Astrocyte (in vitro differentiated cells and primary cell): ENCODE results near the gene MGMT. TPM values are rescaled to one million over a fixed set of nuclear protein-coding genes. Genes with fewer than 3 reads are reported as not detected.

Source experiments
- DNase-seq: peaks from one replicate; pipeline ENCODE4 v3.0.0-alpha.2; 2010; ENCODE audit warnings: low read depth
- FAIRE-seq: peaks from 2 replicates; lab custom pipeline; 2011; peaks lifted over from hg19 to GRCh38; lab: Jason Lieb, UNC
- H2AFZ ChIP-seq: 2 replicates; pipeline ENCODE4 v1.6.0; 2012; ENCODE audit warnings: low read depth, low read length, inconsistent platforms
- H3K27ac ChIP-seq: 2 replicates; pipeline ENCODE4 v1.5.1; 2011; ENCODE audit warnings: low read depth, low read length, inconsistent platforms
- H3K27me3 ChIP-seq: 2 replicates; pipeline ENCODE4 v1.6.0; 2011; ENCODE audit warnings: low read length, inconsistent platforms; ENCODE audit not compliant: insufficient read depth
- H3K36me3 ChIP-seq: 2 replicates; pipeline ENCODE4 v1.5.1; 2011; ENCODE audit warnings: low read length, inconsistent platforms; ENCODE audit not compliant: insufficient read depth
- H3K4me1 ChIP-seq: 2 replicates; pipeline ENCODE4 v1.5.1; 2011; ENCODE audit warnings: low read length, inconsistent platforms; ENCODE audit not compliant: insufficient read depth
- H3K4me2 ChIP-seq: 2 replicates; pipeline ENCODE4 v1.6.0; 2012; ENCODE audit warnings: low read length, inconsistent platforms
- H3K4me3 ChIP-seq: 2 replicates; pipeline ENCODE4 v1.5.1; 2011; ENCODE audit warnings: low read depth, mild to moderate bottlenecking, low read length, inconsistent platforms; ENCODE audit not compliant: insufficient read depth
- H3K79me2 ChIP-seq: 2 replicates; pipeline ENCODE4 v1.6.0; 2012; ENCODE audit warnings: mild to moderate bottlenecking, low read length, inconsistent platforms; ENCODE audit not compliant: insufficient read depth
- H3K9ac ChIP-seq: 2 replicates; pipeline ENCODE4 v1.6.0; 2012; ENCODE audit warnings: mild to moderate bottlenecking, low read length, inconsistent platforms
- H3K9me3 ChIP-seq: 2 replicates; pipeline ENCODE4 v1.5.1; 2012; ENCODE audit warnings: low read depth, mild to moderate bottlenecking, low read length, inconsistent platforms; ENCODE audit not compliant: insufficient read depth
- H4K20me1 ChIP-seq: 2 replicates; pipeline ENCODE4 v1.6.0; 2012; ENCODE audit warnings: low read length, inconsistent platforms; ENCODE audit not compliant: insufficient read depth
- H3K27ac Mint-ChIP-seq: one replicate; pipeline ENCODE4 v1.8.0; 2021; ENCODE audit warnings: mild to moderate bottlenecking, mixed read lengths; ENCODE audit not compliant: unreplicated experiment
- H3K27me3 Mint-ChIP-seq: one replicate; pipeline ENCODE4 v1.8.0; 2021; ENCODE audit warnings: low read depth, mixed read lengths; ENCODE audit not compliant: unreplicated experiment
- H3K36me3 Mint-ChIP-seq: one replicate; pipeline ENCODE4 v1.8.0; 2021; ENCODE audit warnings: low read depth, mixed read lengths; ENCODE audit not compliant: unreplicated experiment
- H3K4me1 Mint-ChIP-seq: one replicate; pipeline ENCODE4 v1.8.0; 2021; ENCODE audit warnings: low read depth, mixed read lengths; ENCODE audit not compliant: unreplicated experiment
- H3K4me3 Mint-ChIP-seq: one replicate; pipeline ENCODE4 v1.8.0; 2021; ENCODE audit warnings: mild to moderate bottlenecking, moderate library complexity, mixed read lengths; ENCODE audit not compliant: unreplicated experiment
- H3K9me3 Mint-ChIP-seq: one replicate; pipeline ENCODE4 v1.8.0; 2021; ENCODE audit warnings: mild to moderate bottlenecking, mixed read lengths; ENCODE audit not compliant: unreplicated experiment
- EZH2 ChIP-seq: IDR thresholded peaks from 2 replicates; pipeline ENCODE4 v1.6.1; 2012; ENCODE audit warnings: mild to moderate bottlenecking, low read length, inconsistent platforms; ENCODE audit not compliant: insufficient read depth
- total RNA-seq: library from RNA; stranded (reverse); gene quantifications from 2 replicates; pipeline ENCODE4 v1.2.1, GENCODE V29; 2021
- TF ChIP-seq, protein P1 (sequence below): IDR thresholded peaks from 2 replicates; pipeline ENCODE4 v1.5.1; 2011; ENCODE audit warnings: low read depth, mild to moderate bottlenecking, inconsistent platforms, low read length, moderate library complexity; ENCODE audit not compliant: insufficient read depth

Gene MGMT
- total RNA-seq, 1 donor from 2014 or later, result 9.5 TPM

- no peak for DNase-seq
- no peak for FAIRE-seq
- Mint-ChIP-seq H3K36me3 (no peaks in the 10 kb centered on the region), H3K4me1 (no peaks in the 10 kb centered on the region), H3K9me3 (no peaks in the 10 kb centered on the region), H3K27ac (no peak overlapping the region), H3K4me3 (no peak overlapping the region), H3K27me3 (peaks cover 5% of the 10 kb centered on the region)
- no peak overlapping the region for H3K27ac ChIP-seq
- no peaks in the 10 kb centered on the region for H3K4me1 ChIP-seq
- H3K4me3 ChIP-seq, result no peak overlapping the region
- no peaks in the 10 kb centered on the region for H3K36me3 ChIP-seq
- no peaks in the 10 kb centered on the region for H4K20me1 ChIP-seq
- TF ChIP-seq EZH2, result no peak
- TF ChIP-seq, protein P1, sequence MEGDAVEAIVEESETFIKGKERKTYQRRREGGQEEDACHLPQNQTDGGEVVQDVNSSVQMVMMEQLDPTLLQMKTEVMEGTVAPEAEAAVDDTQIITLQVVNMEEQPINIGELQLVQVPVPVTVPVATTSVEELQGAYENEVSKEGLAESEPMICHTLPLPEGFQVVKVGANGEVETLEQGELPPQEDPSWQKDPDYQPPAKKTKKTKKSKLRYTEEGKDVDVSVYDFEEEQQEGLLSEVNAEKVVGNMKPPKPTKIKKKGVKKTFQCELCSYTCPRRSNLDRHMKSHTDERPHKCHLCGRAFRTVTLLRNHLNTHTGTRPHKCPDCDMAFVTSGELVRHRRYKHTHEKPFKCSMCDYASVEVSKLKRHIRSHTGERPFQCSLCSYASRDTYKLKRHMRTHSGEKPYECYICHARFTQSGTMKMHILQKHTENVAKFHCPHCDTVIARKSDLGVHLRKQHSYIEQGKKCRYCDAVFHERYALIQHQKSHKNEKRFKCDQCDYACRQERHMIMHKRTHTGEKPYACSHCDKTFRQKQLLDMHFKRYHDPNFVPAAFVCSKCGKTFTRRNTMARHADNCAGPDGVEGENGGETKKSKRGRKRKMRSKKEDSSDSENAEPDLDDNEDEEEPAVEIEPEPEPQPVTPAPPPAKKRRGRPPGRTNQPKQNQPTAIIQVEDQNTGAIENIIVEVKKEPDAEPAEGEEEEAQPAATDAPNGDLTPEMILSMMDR, result no peak
- H3K79me2 ChIP-seq, result no peaks in the 10 kb centered on the region
- H3K9ac ChIP-seq, result no peak overlapping the region
- H3K9me3 ChIP-seq, result peaks cover 5% of the 10 kb centered on the region
- no peak overlapping the region for H2AFZ ChIP-seq
- no peak overlapping the region for H3K4me2 ChIP-seq
- no peaks in the 10 kb centered on the region for H3K27me3 ChIP-seq
Observed at GRCh38 chr10:129765664-129766550, 298.9 kb downstream of the MGMT start.

DNA sequence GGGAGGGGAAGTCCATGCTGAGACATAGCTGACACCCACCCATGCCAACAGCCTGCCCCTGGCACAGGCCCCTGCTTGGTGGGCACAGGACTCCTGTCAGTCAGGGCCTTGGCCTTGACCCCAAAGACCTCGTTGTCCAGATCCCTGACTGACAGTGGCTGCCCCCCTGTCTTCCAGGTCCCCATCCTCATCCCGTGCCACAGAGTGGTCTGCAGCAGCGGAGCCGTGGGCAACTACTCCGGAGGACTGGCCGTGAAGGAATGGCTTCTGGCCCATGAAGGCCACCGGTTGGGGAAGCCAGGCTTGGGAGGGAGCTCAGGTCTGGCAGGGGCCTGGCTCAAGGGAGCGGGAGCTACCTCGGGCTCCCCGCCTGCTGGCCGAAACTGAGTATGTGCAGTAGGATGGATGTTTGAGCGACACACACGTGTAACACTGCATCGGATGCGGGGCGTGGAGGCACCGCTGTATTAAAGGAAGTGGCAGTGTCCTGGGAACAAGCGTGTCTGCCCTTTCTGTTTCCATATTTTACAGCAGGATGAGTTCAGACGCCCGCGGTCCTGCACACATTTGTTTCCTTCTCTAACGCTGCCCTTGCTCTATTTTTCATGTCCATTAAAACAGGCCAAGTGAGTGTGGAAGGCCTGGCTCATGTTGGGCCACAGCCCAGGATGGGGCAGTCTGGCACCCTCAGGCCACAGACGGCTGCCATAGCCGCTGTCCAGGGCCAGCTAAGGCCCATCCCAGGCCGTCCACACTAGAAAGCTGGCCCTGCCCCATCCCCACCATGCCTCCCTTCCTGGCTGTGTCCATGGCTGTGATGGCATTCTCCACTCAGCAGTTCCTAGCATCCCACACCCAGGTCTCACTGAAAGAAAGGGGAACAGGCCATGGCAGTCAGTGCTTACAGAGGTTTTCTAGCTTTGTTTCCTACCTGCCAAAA is 299.8 kb downstream of the MGMT start:
- TF ChIP-seq EZH2, result no peak
- TF ChIP-seq, protein P1, result no peak
- no peak overlapping the region for H2AFZ ChIP-seq
- Mint-ChIP-seq H3K4me3 (no peak overlapping the region), H3K36me3 (peaks cover under 1% of the 10 kb centered on the region), H3K27ac (no peak overlapping the region), H3K4me1 (no peaks in the 10 kb centered on the region), H3K27me3 (peaks cover 3% of the 10 kb centered on the region), H3K9me3 (no peaks in the 10 kb centered on the region)
- no peak overlapping the region for H3K4me2 ChIP-seq
- H3K9me3 ChIP-seq, result peaks cover 5% of the 10 kb centered on the region
- H3K4me1 ChIP-seq, result no peaks in the 10 kb centered on the region
- no peak overlapping the region for H3K4me3 ChIP-seq
- H4K20me1 ChIP-seq, result no peaks in the 10 kb centered on the region
- DNase-seq, result no peak
- no peaks in the 10 kb centered on the region for H3K36me3 ChIP-seq
- FAIRE-seq, result no peak
- no peak overlapping the region for H3K9ac ChIP-seq
- no peaks in the 10 kb centered on the region for H3K27me3 ChIP-seq
- H3K27ac ChIP-seq, result no peak overlapping the region
- no peaks in the 10 kb centered on the region for H3K79me2 ChIP-seq
